HCT116 (cell line): ENCODE results near the gene RREB1. TPM values are rescaled to one million over a fixed set of nuclear protein-coding genes. Genes with fewer than 3 reads are reported as not detected.

ENCODE experiments used
- ATAC-seq: fragments of 200-7000 bp; cut with Tn5 transposase; 2 replicates; pipeline ENCODE4 v1.9.1; 2020; ENCODE audit warnings: mild to moderate bottlenecking, moderate library complexity
- BruUV-seq: library from RNA; stranded (reverse); fragments of 400-500 nt; replicated peaks from 2 replicates; lab custom pipeline; 2021; lab: Mats Ljungman, UMichigan
- CTCF ChIA-PET: fragments of 300-600 bp; sonication (Branson Sonifier 250); formaldehyde crosslinking; loops from one replicate; lab custom pipeline; 2021; ENCODE audit warnings: antibody characterized with exemption; lab: Charles Lee
- POLR2A ChIA-PET: fragments of 300-600, 350-600 bp; sonication (Branson Sonifier 250); formaldehyde crosslinking; loops from one replicate; lab custom pipeline; 2021; ENCODE audit warnings: antibody characterized with exemption; lab: Charles Lee
- RAD21 ChIA-PET, 2 experiments: fragments of 300-600 bp; sonication (Branson Sonifier 250); formaldehyde crosslinking; loops; one replicate each; lab custom pipeline; 2023; ENCODE audit warnings: low total read pairs in 2 of 2; ENCODE audit not compliant: uncharacterized antibody in 2 of 2, unreplicated experiment in 2 of 2, low non-redundant PET in 1 of 2; lab: Charles Lee
- DNase-seq: peaks from one replicate; pipeline ENCODE4 v3.0.0-alpha.2; 2010; ENCODE audit warnings: low read depth, low spot score
- H2AFZ ChIP-seq: fragments of 200-600 bp; shearing (Covaris generic), sonication (generic); 2 replicates; pipeline ENCODE4 v1.6.1; 2017; ENCODE audit warnings: low read depth, mixed run types, mixed read lengths, antibody characterized with exemption, low read length; ENCODE audit not compliant: poor library complexity, severe bottlenecking
- H3K27ac ChIP-seq: 2 replicates; pipeline ENCODE4 v1.5.1; 2012; ENCODE audit warnings: low read depth, low read length
- H3K27me3 ChIP-seq: fragments of 200-600 bp; sonication (generic); 2 replicates; pipeline ENCODE4 v1.6.1; 2016; ENCODE audit warnings: mixed run types, low read length, mixed read lengths; ENCODE audit not compliant: insufficient read depth
- H3K36me3 ChIP-seq, 2 experiments: fragments of 200-500 bp in 1 of 2; fragments of 200-600 bp in 1 of 2; sonication (Bioruptor generic) in 1 of 2; sonication (generic) in 1 of 2; 2 replicates each; pipeline versions ENCODE4 v1.5.1 to v1.6.1; 2014 to 2016; ENCODE audit warnings: low read length in 2 of 2, inconsistent platforms in 1 of 2, mixed read lengths in 1 of 2, mixed run types in 1 of 2; ENCODE audit not compliant: insufficient read depth in 2 of 2, control insufficient read depth in 1 of 2
- H3K4me1 ChIP-seq, 2 experiments: fragments of 200-600 bp in 1 of 2; sonication (generic) in 1 of 2; 2 replicates each; pipeline versions ENCODE4 v1.5.1 to v1.6.1; 2012 to 2017; ENCODE audit warnings: low read length in 2 of 2, inconsistent platforms in 1 of 2, mild to moderate bottlenecking in 1 of 2, mixed read lengths in 1 of 2, mixed run types in 1 of 2, moderate library complexity in 1 of 2; ENCODE audit not compliant: insufficient read depth in 2 of 2, control insufficient read depth in 1 of 2
- H3K4me2 ChIP-seq: fragments of 200-600 bp; sonication (generic); 2 replicates; pipeline ENCODE4 v1.6.1; 2017; ENCODE audit warnings: mixed run types, low read length, mixed read lengths
- H3K4me3 ChIP-seq, 2 experiments: fragments of 200-600 bp in 1 of 2; sonication (generic) in 1 of 2; replicated peaks in 1 of 2; 2 replicates each; pipeline ENCODE4 v1.5.1; 2011 to 2016; ENCODE audit warnings: low read length in 2 of 2, control low read depth in 1 of 2, low read depth in 1 of 2, mild to moderate bottlenecking in 1 of 2, mixed read lengths in 1 of 2, mixed run types in 1 of 2
- H3K79me2 ChIP-seq: fragments of 200-600 bp; sonication (generic); 2 replicates; pipeline ENCODE4 v1.6.1; 2017; ENCODE audit warnings: mild to moderate bottlenecking, mixed run types, low read length, moderate library complexity, mixed read lengths; ENCODE audit not compliant: insufficient read depth
- H3K9ac ChIP-seq: fragments of 200-600 bp; sonication (generic); 2 replicates; pipeline ENCODE4 v1.6.1; 2016; ENCODE audit warnings: low read length, mixed read lengths
- H3K9me2 ChIP-seq: fragments of 200-600 bp; sonication (generic), shearing (Covaris generic); 2 replicates; pipeline ENCODE4 v1.6.1; 2017; ENCODE audit warnings: mixed run types, mild to moderate bottlenecking, moderate library complexity; ENCODE audit not compliant: insufficient read depth
- H3K9me3 ChIP-seq, 2 experiments: fragments of 200-500 bp in 1 of 2; fragments of 200-600 bp in 1 of 2; sonication (Bioruptor generic) in 1 of 2; sonication (generic) in 1 of 2; 2 replicates each; pipeline ENCODE4 v1.6.1; 2014 to 2017; ENCODE audit warnings: low read length in 2 of 2, mixed read lengths in 2 of 2, inconsistent platforms in 1 of 2, low read depth in 1 of 2, mild to moderate bottlenecking in 1 of 2, mixed run types in 1 of 2, moderate library complexity in 1 of 2; ENCODE audit not compliant: control insufficient read depth in 1 of 2, insufficient read depth in 1 of 2
- H4K20me1 ChIP-seq: fragments of 200-600 bp; sonication (generic), shearing (Covaris generic); 2 replicates; pipeline ENCODE4 v1.6.1; 2017; ENCODE audit warnings: mixed run types, mild to moderate bottlenecking, moderate library complexity; ENCODE audit not compliant: insufficient read depth
- CBX3 ChIP-seq: IDR thresholded peaks from 2 replicates; pipeline ENCODE4 v1.6.1; 2012; ENCODE audit warnings: low read depth
- CEBPB ChIP-seq: IDR thresholded peaks from 2 replicates; pipeline ENCODE4 v1.6.1; 2012; ENCODE audit warnings: low read depth
- CTCF ChIP-seq, 3 experiments: fragments of 200-600 bp in 1 of 3; sonication (generic) in 1 of 3; IDR thresholded peaks in 2 of 3; conservative IDR thresholded peaks in 1 of 3; 2 replicates each; pipeline ENCODE4 v1.5.1; 2012 to 2017; ENCODE audit warnings: low read depth in 2 of 3, low read length in 2 of 3, antibody characterized with exemption in 1 of 3, borderline replicate concordance in 1 of 3, control low read depth in 1 of 3, mild to moderate bottlenecking in 1 of 3, mixed read lengths in 1 of 3, mixed run types in 1 of 3, moderate library complexity in 1 of 3; ENCODE audit not compliant: insufficient read depth in 1 of 3
- EZH2 ChIP-seq: fragments of 200-600 bp; sonication (generic); IDR thresholded peaks from 2 replicates; pipeline ENCODE4 v1.6.1; 2017; ENCODE audit warnings: antibody characterized with exemption, mixed run types
- JUND ChIP-seq: IDR thresholded peaks from 2 replicates; pipeline ENCODE4 v1.6.1; 2012
- POLR2A ChIP-seq: IDR thresholded peaks from 2 replicates; pipeline ENCODE4 v1.7.0; 2011; ENCODE audit warnings: borderline replicate concordance; ENCODE audit not compliant: insufficient read depth, insufficient read length; ENCODE audit errors: extremely low read depth
- REST ChIP-seq: IDR thresholded peaks from 2 replicates; pipeline ENCODE4 v1.6.1; 2012; ENCODE audit warnings: low read depth
- SP1 ChIP-seq: IDR thresholded peaks from 2 replicates; pipeline ENCODE4 v1.6.1; 2012; ENCODE audit warnings: low read depth
- TCF7L2 ChIP-seq: IDR thresholded peaks from 2 replicates; pipeline ENCODE4 v1.7.0; 2011; ENCODE audit warnings: borderline replicate concordance, inconsistent platforms; ENCODE audit not compliant: insufficient read depth, insufficient read length; ENCODE audit errors: extremely low read depth
- YY1 ChIP-seq: IDR thresholded peaks from 2 replicates; pipeline ENCODE4 v1.6.1; 2011; ENCODE audit warnings: low read length, low read depth, moderate library complexity, mild to moderate bottlenecking; ENCODE audit not compliant: insufficient replicate concordance; ENCODE audit errors: extremely low read depth
- intact Hi-C: fragments of 100-400 bp; cut with micrococcal nuclease; formaldehyde crosslinking; loops from 2 replicates; pipeline ENCODE4 v1.10.0; 2022
- total RNA-seq: library from RNA; stranded (reverse); gene quantifications from one replicate; pipeline ENCODE4 v1.2.1, GENCODE V29; 2021; ENCODE audit not compliant: unreplicated experiment

The RREB1 gene
- total RNA-seq, 1 experiment from 2014 or later: 47.9 TPM

- Histone ChIP-seq H3K9ac (no peak overlapping the region), H2AFZ (no peak overlapping the region), H3K4me2 (no peak overlapping the region), H3K36me3 (no peaks in the 10 kb centered on the region), H3K9me2 (no peaks in the 10 kb centered on the region), H3K4me1 (peaks cover 12 to 26% of the 10 kb centered on the region in 2 experiments; a peak in 3 of 4 replicates), H3K27me3 (no peaks in the 10 kb centered on the region), H4K20me1 (peaks cover 4% of the 10 kb centered on the region; the same call in 1 of the 2 replicates)
- RAD21 ChIA-PET: no interaction called here
- no peak for ATAC-seq
- DNase-seq: no peak
- CTCF ChIA-PET: no interaction called here
- TF ChIP-seq EZH2: no peak
- no peak for TF ChIP-seq REST
- no peak for TF ChIP-seq JUND
- no peak for TF ChIP-seq CEBPB
- TF ChIP-seq CBX3: no peak
- TF ChIP-seq POLR2A: no peak
- TF ChIP-seq TCF7L2: no peak
- no peak for TF ChIP-seq CTCF (IDR thresholded peaks at IDR 0.05 in 2 of 3, conservative IDR thresholded peaks at IDR 0.05 in 1 of 3; ENCODE audit: borderline replicate concordance in 1 of 3, insufficient read depth in 1 of 3, low read depth in 2 of 3, low read length in 2 of 3)
- no peak for TF ChIP-seq YY1
- TF ChIP-seq SP1: no peak
- TF ChIP-seq, all 23 proteins: peak for 0
- Histone ChIP-seq H3K9me3 (no peaks in the 10 kb centered on the region), H3K79me2 (peaks cover 84% of the 10 kb centered on the region), H3K27ac (no peak overlapping the region), H3K4me3 (no peak overlapping the region)
- no TSS peak for BruUV-seq
- POLR2A ChIA-PET: no interaction called here
- intact Hi-C loops: no loop called here
Observed at GRCh38 chr6:7169296-7169721, 61.5 kb downstream of the RREB1 start.
